GM18511 (cell line): ENCODE measurements around the gene CFAP74.

Experiments used
- ATAC-seq: cut with Tn5 transposase; IDR thresholded peaks from one replicate; pipeline ENCODE4 v1.9.1; 2021; ENCODE audit warnings: mild to moderate bottlenecking, moderate library complexity; ENCODE audit not compliant: unreplicated experiment

CFAP74 gene, protein sequence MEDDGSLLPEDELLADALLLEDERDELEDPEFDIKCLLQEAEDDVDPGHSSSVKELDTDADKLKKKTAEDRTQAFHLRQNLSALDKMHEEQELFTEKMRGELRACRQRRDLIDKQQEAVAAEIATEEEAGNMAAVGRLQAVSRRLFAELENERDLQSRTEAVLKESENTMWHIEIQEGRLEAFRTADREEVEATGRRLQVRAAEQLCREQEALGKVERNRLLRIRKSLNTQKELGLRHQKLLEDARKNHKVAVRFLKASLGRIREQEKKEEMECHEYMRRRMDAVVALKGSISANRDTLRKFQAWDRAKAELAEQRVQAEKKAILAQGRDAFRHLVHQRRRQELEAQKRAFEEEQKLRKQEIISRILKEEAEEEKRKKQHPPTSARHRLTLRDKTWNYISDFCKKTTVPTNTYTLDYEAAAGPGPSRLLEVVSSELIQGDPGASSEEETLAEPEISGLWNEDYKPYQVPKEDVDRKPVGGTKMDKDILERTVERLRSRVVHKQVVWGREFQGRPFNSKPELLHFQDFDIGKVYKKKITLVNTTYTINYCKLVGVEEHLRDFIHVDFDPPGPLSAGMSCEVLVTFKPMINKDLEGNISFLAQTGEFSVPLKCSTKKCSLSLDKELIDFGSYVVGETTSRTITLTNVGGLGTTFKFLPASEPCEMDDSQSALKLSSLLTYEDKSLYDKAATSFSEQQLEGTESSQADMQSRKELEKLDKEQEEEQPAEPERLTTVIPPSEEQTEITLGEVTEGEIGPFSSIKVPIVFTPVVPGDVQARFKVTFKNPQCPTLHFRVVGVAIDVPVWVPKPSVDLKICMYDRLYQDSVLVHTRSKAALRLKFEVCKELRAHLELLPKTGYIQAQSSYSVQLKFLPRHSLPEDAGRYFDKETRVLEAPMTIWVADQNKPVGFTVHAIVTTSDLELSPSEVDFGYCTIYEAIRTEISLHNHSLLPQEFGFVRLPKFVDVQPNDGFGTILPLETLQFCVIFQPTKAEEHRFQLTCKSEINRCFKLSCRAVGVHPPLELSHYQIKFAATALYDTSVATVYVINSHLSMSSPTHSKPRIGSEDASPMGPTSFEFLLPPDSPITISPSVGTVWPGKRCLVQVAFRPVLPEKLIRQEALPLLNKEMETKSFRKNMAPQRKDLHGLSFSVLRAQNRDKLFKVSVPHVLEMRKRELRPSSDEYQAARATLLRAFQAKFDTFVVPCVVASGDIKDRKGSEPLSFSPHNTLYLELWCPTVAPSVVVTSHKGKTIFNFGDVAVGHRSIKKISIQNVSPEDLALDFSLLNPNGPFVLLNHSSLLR (N-terminal part only)

DNA sequence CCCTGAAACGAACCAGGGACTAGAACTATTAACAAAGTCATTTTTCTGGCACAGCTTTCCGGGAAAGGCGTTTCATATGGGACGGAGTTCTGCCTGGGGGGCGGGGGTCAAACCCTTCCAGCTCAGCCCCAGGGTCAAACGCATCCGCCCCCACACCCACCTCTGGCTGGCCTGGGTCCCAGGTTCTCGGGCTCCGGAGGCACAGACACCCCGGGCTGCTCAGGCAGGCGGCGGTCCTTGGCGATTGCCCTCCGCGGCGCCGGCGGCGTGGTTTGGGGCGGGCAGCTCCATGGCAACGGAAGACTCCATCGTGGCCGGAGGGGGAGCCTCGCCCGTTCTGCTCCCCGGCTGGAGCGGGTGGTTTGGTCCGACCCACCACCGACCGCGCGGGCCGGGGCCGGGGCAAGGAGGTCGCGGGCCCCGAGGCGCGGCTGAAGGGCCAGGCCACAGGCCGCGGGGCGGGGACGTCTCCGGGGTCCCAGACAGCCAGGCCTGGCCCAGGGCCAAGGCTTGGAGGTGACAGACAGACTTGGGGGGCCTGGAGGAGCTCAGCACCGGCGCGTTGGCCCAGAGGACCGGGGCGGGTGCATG, at the start of gene CFAP74:
Gene CFAP74 (minus strand): TSS at position 246 of the 591 bp plus-strand sequence. CDS start 12,830 bp downstream, outside the sequence.
- ATAC-seq: no peak

GRCh38 chr1:2053217-2053616, 49.6 kb upstream of the CFAP74 start:
- ATAC-seq: no peak

DNA sequence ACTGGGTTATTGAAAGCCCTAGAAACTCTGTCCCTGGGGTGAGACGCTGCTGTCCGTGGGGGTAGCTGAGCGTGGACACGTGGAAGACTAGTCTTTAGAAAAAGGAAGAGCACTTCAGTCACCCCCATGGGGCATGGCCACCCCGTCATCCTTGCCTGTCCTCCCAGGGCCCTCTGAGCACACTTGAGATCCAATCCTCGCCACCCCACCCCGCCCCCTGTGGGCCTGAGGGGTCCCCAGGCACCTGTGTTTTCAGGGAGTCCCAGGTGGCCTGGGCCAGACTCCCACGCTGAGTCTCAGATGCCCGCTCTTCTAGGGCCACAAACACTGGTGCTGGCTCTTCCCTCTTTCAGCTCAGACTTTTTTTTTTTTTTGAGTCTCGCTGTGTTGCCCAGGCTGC, 49.2 kb upstream of the CFAP74 start:
- no peak for ATAC-seq

DNA sequence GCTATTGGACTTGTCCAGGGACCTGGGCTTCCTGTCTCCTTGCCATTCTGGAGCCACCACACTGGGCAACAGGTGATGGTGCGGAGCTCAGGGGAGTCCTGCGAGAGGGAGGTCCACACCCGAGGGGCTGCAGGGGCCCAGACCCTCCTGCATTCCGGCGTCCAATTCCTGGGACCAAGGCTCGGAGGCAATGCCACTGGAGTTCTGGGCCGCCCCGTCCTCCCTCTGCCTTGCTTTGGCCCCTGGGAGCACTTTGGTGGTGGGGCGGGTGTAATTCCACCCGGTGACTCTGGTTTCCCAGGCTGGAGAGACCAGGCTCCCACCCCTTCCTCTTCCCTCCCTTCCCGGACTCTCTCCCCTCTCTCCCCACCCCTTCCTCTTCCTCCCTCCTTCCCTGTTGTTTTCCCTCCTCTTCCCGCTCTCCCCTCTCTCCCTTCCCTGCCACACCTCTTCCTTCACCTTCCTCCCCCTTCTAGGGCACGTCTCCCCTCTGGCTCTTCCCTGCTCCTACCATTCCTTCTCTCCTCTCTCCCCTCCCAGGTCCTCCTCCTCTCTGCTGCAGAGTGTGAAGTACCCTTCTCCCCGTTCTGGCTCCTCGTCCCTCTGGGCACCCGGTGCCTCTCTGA, 48.6 kb upstream of the CFAP74 start:
- ATAC-seq: no peak

DNA sequence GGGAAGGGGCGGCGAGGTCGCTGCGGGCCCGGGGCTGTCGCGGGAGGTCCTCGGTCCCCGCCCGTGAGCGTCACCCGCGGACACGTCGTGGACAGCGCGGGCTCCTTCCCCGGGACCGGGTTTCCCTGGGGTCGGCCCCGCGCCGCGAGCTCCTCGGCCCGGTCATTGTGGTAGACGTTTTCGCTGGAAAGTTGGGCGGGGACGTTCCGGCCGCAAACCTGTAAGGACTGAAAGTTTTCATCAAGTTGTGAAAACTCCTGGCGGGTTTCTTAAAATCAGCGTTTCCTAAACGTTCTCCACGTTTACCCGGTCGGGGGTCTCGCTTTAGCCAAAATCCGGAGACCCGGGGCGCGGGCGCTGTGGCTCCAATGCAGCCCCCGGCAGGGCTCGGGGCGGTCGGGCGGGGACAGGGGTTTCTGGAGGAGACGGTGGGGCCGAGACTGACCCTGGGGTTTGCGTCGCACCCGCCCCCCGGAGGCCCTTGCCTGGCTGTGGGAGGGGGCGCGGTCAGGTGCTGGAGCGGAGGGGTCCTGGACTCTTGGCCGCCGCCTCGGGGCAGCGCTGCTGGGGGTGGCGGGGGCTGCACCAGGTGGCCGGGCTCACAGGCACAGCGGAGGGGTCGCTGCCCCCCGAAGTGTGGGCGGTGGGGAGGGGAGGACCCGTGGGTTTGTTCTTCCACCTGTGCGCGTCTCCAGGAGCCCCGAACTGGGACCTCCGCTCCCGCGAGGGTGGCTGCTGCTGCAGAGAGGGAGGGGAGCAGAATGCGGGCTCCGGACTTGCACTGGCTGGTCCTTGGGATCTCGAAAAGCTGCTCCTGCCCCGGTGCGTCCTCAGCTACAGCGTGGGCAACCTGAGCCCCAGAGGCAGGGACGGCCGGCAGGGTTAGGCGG, 47.5 kb upstream of the CFAP74 start:
- peak; percentile 6 for ATAC-seq

- ATAC-seq: no peak
These were observed 46.8 kb upstream of the CFAP74 start for GRCh38 chr1:2050461-2050792.

DNA sequence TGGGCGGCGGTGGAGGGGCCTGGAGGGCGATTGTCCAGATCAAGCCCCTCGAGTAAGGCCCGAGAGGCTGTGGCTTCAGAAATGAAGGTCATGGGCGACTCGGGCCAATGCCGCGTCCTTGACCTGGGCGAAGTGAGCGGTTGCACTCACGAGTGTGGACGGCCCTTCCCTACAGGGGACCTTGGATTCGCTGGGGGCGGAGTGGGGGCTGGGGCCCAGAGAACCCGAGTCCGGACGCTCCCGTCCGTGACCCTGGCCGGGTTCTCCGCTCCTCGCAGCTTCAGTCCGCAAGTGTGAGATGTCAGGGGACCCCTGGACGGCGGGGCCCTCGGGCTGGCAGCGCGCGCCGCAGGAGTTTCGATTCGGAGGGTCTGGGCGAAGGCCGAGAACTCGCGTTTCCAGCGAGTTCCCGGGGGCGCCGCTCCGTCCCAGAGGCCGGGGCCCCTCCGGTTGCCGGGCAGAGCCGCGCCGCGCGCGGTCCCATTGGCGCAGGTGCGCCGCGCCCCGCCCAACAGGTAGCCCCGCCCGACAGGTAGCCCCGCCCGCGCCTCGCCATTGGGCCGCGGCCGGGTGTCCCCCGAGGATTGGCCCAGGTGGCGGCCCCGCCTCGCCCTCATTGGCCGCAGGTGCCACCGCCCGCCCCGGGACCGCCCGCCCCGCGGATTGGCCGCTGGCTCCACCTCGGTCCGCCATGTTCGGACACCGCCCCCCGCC, 46.3 kb upstream of the CFAP74 start, which contains the start of gene PRKCZ:
Gene PRKCZ (plus strand): TSS at position 694 of the 714 bp plus-strand sequence. CDS start 220 bp downstream, outside the sequence.
- peak; percentile 82 for ATAC-seq

DNA sequence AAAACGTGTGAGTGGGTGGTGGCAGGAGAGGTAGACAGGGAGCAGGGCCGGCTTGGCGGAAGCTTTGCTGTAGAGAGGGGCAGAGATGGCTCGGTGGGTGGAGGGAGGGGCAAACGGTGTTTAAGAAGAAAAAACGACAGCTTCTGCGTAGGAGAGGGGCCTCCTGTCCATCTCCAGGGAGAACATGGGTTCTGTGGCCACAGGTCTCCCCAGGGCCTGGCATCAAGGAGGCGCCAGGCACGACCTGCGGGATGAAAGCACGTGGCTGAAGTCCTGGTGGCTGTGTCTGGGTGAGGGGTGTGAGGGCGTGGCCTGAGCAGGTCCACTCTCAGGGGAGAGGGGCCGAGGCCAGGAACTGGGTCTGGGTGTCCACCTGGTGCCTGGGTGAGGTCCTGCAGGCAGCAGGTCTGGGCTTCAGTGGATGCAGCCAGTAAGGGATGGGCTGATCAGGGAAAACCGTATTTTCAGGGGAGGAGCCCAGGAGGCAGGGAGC, 45.7 kb upstream of the CFAP74 start:
- ATAC-seq: no peak

GRCh38 chr1:2047749-2048729, 44.5 kb upstream of the CFAP74 start:
- no peak for ATAC-seq

DNA sequence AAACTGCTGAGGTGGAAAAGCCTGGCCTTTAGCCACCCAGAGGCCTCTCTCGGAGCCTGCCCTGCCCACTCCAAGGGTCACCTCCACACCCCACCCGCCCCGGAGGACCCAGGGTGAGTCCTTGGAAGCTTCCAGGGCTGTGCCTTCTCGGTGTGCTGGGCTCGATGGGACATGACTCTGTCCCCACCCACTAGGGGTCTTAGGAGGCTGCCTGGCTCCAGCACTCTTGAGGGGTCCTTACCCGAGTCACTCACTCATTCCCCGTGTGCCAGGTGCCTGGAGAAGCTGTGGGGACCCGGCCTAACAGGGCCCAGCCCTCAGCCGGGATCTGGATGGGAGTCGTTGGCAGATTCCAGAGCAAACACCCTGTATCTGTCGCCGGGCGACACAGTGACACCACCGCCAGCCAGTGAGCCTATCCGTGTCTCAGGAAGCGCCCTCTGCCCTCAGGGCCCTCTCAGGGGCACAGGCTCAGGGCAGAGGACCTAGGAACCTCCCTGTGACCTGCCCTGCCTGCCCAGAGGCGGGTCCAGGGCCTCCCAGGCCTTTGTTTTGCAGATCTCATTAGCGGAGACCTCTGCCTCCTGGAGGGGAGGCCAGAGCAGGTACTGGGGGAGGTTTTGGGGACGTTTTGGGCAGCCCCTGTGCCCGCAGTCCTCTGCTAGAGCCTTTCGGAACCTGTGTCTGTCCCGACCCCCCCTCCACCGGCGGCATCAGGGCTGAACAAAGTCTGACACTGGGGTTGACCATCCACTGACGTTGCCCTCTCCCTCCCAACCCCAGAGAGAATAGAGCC, 43.6 kb upstream of the CFAP74 start:
- ATAC-seq: no peak

DNA sequence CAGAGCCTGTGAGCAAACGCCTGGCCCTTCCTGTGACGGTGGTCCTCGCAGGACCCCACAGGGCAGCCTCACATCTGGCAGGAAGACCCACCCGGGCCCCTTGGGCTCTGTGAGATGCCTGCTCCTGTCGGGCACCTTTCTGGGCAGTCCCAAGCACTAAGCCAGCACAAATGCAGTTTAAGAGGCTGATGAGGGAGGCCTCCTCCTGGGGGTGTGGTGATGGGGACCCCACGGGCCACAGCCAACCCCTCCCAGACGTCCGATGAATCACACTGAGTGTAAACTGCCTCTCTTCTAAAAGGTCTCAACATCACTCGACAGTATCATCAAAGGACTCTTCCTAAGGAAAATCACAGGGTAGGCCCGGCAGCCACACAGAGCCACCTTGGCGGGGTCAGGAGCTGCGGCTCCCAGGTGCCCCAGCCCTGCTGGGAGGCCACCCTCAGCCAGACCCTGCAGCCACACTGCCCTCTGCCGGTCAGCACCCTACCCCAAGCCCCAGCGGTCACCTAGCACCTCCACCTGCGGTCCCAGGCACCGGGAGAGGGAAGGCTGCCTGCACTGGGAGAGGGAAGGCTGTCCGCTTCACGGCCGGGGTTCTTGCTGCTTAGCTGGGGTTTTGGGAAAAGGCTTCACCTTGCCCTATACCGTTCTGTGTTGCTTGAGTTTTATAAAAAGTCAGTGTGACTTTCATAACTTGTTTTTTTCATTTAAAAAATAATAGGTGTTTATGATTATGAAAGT, 42.8 kb upstream of the CFAP74 start:
- no peak for ATAC-seq

GRCh38 chr1:2045468-2046173, 42.0 kb upstream of the CFAP74 start:
- ATAC-seq: no peak

- ATAC-seq: no peak
These were observed 41.1 kb upstream of the CFAP74 start for GRCh38 chr1:2044510-2045319.

DNA sequence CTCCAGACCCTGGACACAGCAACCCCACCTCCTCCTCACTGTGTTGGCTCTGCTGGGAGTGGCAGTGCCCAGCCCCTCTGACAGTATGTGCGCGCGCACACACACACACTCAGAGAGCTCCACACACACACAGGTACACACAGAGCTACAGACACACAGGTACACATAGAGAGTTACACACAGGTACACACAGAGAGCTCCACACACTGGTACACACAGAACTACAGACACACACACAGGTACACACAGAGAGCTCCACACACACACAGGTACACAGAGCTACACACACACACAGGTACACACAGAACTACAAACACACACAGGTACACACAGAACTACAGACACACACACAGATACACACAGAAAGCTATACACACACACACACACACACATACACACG, 40.3 kb upstream of the CFAP74 start:
- no peak for ATAC-seq
